Right lobe of liver (tissue), 6 donors: ENCODE results near the gene REG4. TPM values are rescaled to one million over a fixed set of nuclear protein-coding genes. Genes with fewer than 3 reads are reported as not detected.

ENCODE experiments used
- ATAC-seq, 4 donors: fragments of 200-7000 bp; cut with Tn5 transposase; one replicate each; pipeline ENCODE4 v1.9.1; 2020; ENCODE audit warnings: mild to moderate bottlenecking in 4 of 4, moderate library complexity in 4 of 4
- DNase-seq, 3 donors: peaks; one replicate each; pipeline ENCODE4 v3.0.0-alpha.2; 2020
- H3K27ac ChIP-seq, 3 donors: fragments of 200-600 bp; one replicate each; pipeline ENCODE4 v1.8.0; 2022
- H3K27me3 ChIP-seq, 2 donors: fragments of 200-600 bp; one replicate each; pipeline ENCODE4 v1.8.0; 2022
- H3K36me3 ChIP-seq, 4 donors: fragments of 200-600 bp; sonication (generic) in 1 of 4; one replicate each; pipeline versions ENCODE4 v1.5.1 to v1.8.0; 2017 to 2022; ENCODE audit warnings: control low read depth in 1 of 4
- H3K4me1 ChIP-seq, 4 donors: fragments of 200-600 bp; sonication (generic) in 1 of 4; one replicate each; pipeline versions ENCODE4 v1.5.1 to v1.8.0; 2017 to 2022; ENCODE audit warnings: control low read depth in 1 of 4
- H3K4me3 ChIP-seq, 3 donors: fragments of 200-600 bp; one replicate each; pipeline ENCODE4 v1.8.0; 2022
- H3K9me3 ChIP-seq, 4 donors: fragments of 200-600 bp; sonication (generic) in 1 of 4; one replicate each; pipeline versions ENCODE4 v1.5.1 to v1.8.0; 2017 to 2022; ENCODE audit warnings: control low read depth in 1 of 4
- CTCF ChIP-seq, 4 donors: fragments of 200-600 bp in 3 of 4; fragments of 450-650 bp in 1 of 4; IDR thresholded peaks; one replicate each; pipeline versions ENCODE4 v1.5.1 to v1.8.0; 2016 to 2022; ENCODE audit warnings: antibody characterized with exemption in 4 of 4, mild to moderate bottlenecking in 2 of 4
- POLR2A ChIP-seq: fragments of 450-650 bp; IDR thresholded peaks from one replicate; pipeline ENCODE4 v1.6.1; 2017; ENCODE audit warnings: antibody characterized with exemption, mild to moderate bottlenecking
- WGBS: methylation state at CpG from one replicate; pipeline ENCODE4 v1.1.6; 2018; ENCODE audit warnings: low coverage, low lambda C conversion rate; ENCODE audit not compliant: insufficient coverage; ENCODE audit errors: missing lambda C conversion rate; 5-methylcytosine and 5-hydroxymethylcytosine counted together
- intact Hi-C, 2 donors: fragments of 100-400 bp; cut with DNase I; formaldehyde crosslinking; loops; one replicate each; pipeline versions ENCODE4 v1.11.2 to v1.14.1; 2022
- total RNA-seq, 6 experiments: library from RNA; depleted of rRNA in 2 of 6; stranded (reverse); fragments of >200 nt in 2 of 6; fragmentation: NEBNext Ultra II Directional in 3 of 6; extraction: Animal tissue kit (Norgen Biotek cat#: 25700) in 3 of 6; gene quantifications; one replicate each; pipeline versions ENCODE4 v1.1.0 to v1.2.4, GENCODE V29; 2016 to 2023
- donor health status: DM: no; HTN: yes; CAD: no.
- donor health status: DM: no; HTN: no; CAD: no.
- donor health status: DM: no; HTN: no; CAD: no.
- donor health status: DM: no; HTN: yes; CAD: no.
- donor health status: DM: no; HTN: yes; CAD: no.

The REG4 gene
- total RNA-seq, 6 experiments from 2014 or later, result 0.20 TPM; not detected in 5

- WGBS, result 15% methylated on average over 5 of the region's 5 CpGs
- peak overlapping the region in 2 of 3 donors; percentile 34 to 39 for H3K4me3 ChIP-seq
- no peaks in the 10 kb centered on the region for H3K36me3 ChIP-seq
- H3K4me1 ChIP-seq, result peaks cover 0 to 60% (median 27%) of the 10 kb centered on the region in 4 donors
- no peaks in the 10 kb centered on the region for H3K27me3 ChIP-seq
- no peaks in the 10 kb centered on the region for H3K9me3 ChIP-seq
- peak; percentile 66 to 92 (median 85) for DNase-seq
- peak; percentile 74 to 89 (median 80) for ATAC-seq
- TF ChIP-seq POLR2A, result peak; percentile 80
- no peak for TF ChIP-seq CTCF (IDR thresholded peaks at IDR 0.05)
- H3K27ac ChIP-seq, result peak overlapping the region; percentile 70 to 98 (median 89)
- intact Hi-C loops, result no loop called here
Measured at GRCh38 chr1:119779869-119780356, 31.3 kb downstream of the REG4 start.

GRCh38 chr1:119778886-119779560 lies 32.2 kb downstream of the REG4 start:
- TF ChIP-seq CTCF (IDR thresholded peaks at IDR 0.05), result no peak
- TF ChIP-seq POLR2A, result no peak
- peak; percentile 18 to 49 (median 29) for ATAC-seq
- intact Hi-C loops, result no loop called here
- no peak for DNase-seq
- Histone ChIP-seq H3K27me3 (no peaks in the 10 kb centered on the region), H3K4me1 (peaks cover 0 to 60% (median 26%) of the 10 kb centered on the region in 4 donors), H3K4me3 (peak overlapping the region in 2 of 3 donors; percentile 34 to 39), H3K9me3 (no peaks in the 10 kb centered on the region), H3K36me3 (no peaks in the 10 kb centered on the region), H3K27ac (peak overlapping the region; percentile 70 to 98 (median 80))
- WGBS, result 73% methylated on average over 13 of the region's 13 CpGs

GRCh38 chr1:119778359-119778758 lies 32.9 kb downstream of the REG4 start:
- Histone ChIP-seq H3K27me3 (no peaks in the 10 kb centered on the region), H3K4me1 (peaks cover 0 to 60% (median 26%) of the 10 kb centered on the region in 4 donors), H3K4me3 (no peak overlapping the region), H3K9me3 (no peaks in the 10 kb centered on the region), H3K36me3 (no peaks in the 10 kb centered on the region), H3K27ac (peak overlapping the region in 2 of 3 donors; percentile 80 to 98)
- WGBS, result 81% methylated on average over 6 of the region's 6 CpGs
- DNase-seq (no peak), ATAC-seq (no peak)
- intact Hi-C loops, result no loop called here
- TF ChIP-seq POLR2A (no peak), CTCF (IDR thresholded peaks at IDR 0.05) (no peak)

GRCh38 chr1:119774746-119775490 lies 36.3 kb downstream of the REG4 start:
- Histone ChIP-seq H3K4me3 (no peak overlapping the region), H3K27ac (peak overlapping the region; percentile 40 to 88 (median 83)), H3K4me1 (peaks cover 0 to 55% (median 25%) of the 10 kb centered on the region in 4 donors), H3K27me3 (no peaks in the 10 kb centered on the region), H3K36me3 (no peaks in the 10 kb centered on the region), H3K9me3 (no peaks in the 10 kb centered on the region)
- ATAC-seq, result peak in 1 of 4 donors; percentile 9
- intact Hi-C loops, result no loop called here
- TF ChIP-seq CTCF (IDR thresholded peaks at IDR 0.05) (no peak), POLR2A (no peak)
- DNase-seq, result no peak
- WGBS, result 42% methylated on average over 5 of the region's 7 CpGs
